H1 (cell line): ENCODE measurements around the gene GSPT1. TPM values are rescaled to one million over a fixed set of nuclear protein-coding genes. Genes with fewer than 3 reads are reported as not detected.

ENCODE experiments used
- CTCF ChIA-PET: fragments of 300-600 bp; sonication (Branson Sonifier 250); formaldehyde crosslinking; loops from one replicate; lab custom pipeline; 2021; ENCODE audit not compliant: partially characterized antibody; lab: Charles Lee
- POLR2A ChIA-PET: fragments of 300-600 bp; sonication (Branson Sonifier 250); formaldehyde crosslinking; loops from one replicate; lab custom pipeline; 2021; ENCODE audit warnings: inconsistent platforms; ENCODE audit not compliant: partially characterized antibody; lab: Charles Lee
- DNase-seq, 2 experiments: peaks; one replicate each; pipeline versions ENCODE4 v3.0.0 to v3.0.0-alpha.2; 2010 to 2022; ENCODE audit warnings: low spot score in 2 of 2, low read depth in 1 of 2, mixed read lengths in 1 of 2
- FAIRE-seq: peaks from 2 replicates; lab custom pipeline; 2011; peaks lifted over from hg19 to GRCh38; lab: Jason Lieb, UNC
- H2AFZ ChIP-seq: 2 replicates; pipeline ENCODE4 v1.8.1; 2012; ENCODE audit warnings: low read length, inconsistent platforms
- H2AK5ac ChIP-seq: 2 replicates; pipeline ENCODE4 v1.6.1; 2013; ENCODE audit warnings: low read depth, low read length
- H2BK120ac ChIP-seq: replicated peaks from 2 replicates; pipeline ENCODE3; 2013; ENCODE audit warnings: low read depth, low read length, inconsistent platforms
- H2BK12ac ChIP-seq: 2 replicates; pipeline ENCODE4 v1.6.1; 2013; ENCODE audit warnings: low read depth, low read length
- H2BK15ac ChIP-seq: 2 replicates; pipeline ENCODE4 v1.6.1; 2013; ENCODE audit warnings: low read length
- H2BK20ac ChIP-seq: 2 replicates; pipeline ENCODE4 v1.6.1; 2013; ENCODE audit warnings: low read length
- H2BK5ac ChIP-seq: 2 replicates; pipeline ENCODE4 v1.6.1; 2013; ENCODE audit warnings: low read depth, low read length
- H3K14ac ChIP-seq: 2 replicates; pipeline ENCODE4 v1.6.1; 2013; ENCODE audit warnings: inconsistent platforms; ENCODE audit not compliant: insufficient read length
- H3K18ac ChIP-seq: 2 replicates; pipeline ENCODE4 v1.6.1; 2013; ENCODE audit warnings: low read length; ENCODE audit errors: extremely low read depth
- H3K23ac ChIP-seq: 2 replicates; pipeline ENCODE4 v1.6.1; 2013; ENCODE audit warnings: inconsistent platforms; ENCODE audit not compliant: insufficient read length
- H3K23me2 ChIP-seq: 2 replicates; pipeline ENCODE4 v1.6.1; 2013; ENCODE audit warnings: low read depth, low read length
- H3K27ac ChIP-seq: 2 replicates; pipeline ENCODE4 v1.6.1; 2011; ENCODE audit warnings: low read depth, low read length, inconsistent platforms
- H3K27me3 ChIP-seq, 4 experiments: replicated peaks in 1 of 4; 1 replicate in 1 of 4; 2 replicates in 3 of 4; pipeline versions ENCODE4 v1.6.1 to v1.8.1; 2011 to 2013; ENCODE audit warnings: low read length in 3 of 4, mild to moderate bottlenecking in 3 of 4, inconsistent platforms in 2 of 4, mixed read lengths in 2 of 4, moderate library complexity in 1 of 4; ENCODE audit not compliant: control insufficient read depth in 3 of 4, insufficient read depth in 3 of 4; ENCODE audit errors: extremely low read depth in 1 of 4
- H3K36me3 ChIP-seq, 4 experiments: 2 replicates each; pipeline versions ENCODE4 v1.6.1 to v1.8.1; 2011 to 2013; ENCODE audit warnings: mild to moderate bottlenecking in 4 of 4, low read length in 3 of 4, moderate library complexity in 2 of 4, control low read depth in 1 of 4, inconsistent platforms in 1 of 4; ENCODE audit not compliant: insufficient read depth in 4 of 4, control insufficient read depth in 2 of 4
- H3K4ac ChIP-seq: replicated peaks from 2 replicates; pipeline ENCODE3; 2013; ENCODE audit warnings: low read length, low read depth, mixed read lengths, inconsistent platforms; ENCODE audit not compliant: insufficient read length
- H3K4me1 ChIP-seq, 4 experiments: replicated peaks in 1 of 4; 1 replicate in 1 of 4; 2 replicates in 3 of 4; pipeline versions ENCODE4 v1.6.1 to v1.8.1; 2011 to 2013; ENCODE audit warnings: low read length in 3 of 4, inconsistent platforms in 2 of 4, mixed read lengths in 1 of 4; ENCODE audit not compliant: insufficient read depth in 4 of 4, control insufficient read depth in 3 of 4
- H3K4me2 ChIP-seq, 2 experiments: 2 replicates each; pipeline versions ENCODE4 v1.6.1 to v1.8.1; 2011 to 2013; ENCODE audit warnings: low read depth in 2 of 2, low read length in 2 of 2, control low read depth in 1 of 2, inconsistent platforms in 1 of 2, mild to moderate bottlenecking in 1 of 2; ENCODE audit not compliant: insufficient read depth in 1 of 2
- H3K4me3 ChIP-seq, 4 experiments: fragments of 200-600, 300-600 bp in 1 of 4; sonication (generic), shearing (Covaris generic), sonication (Bioruptor Twin) in 1 of 4; 2 replicates each; pipeline versions ENCODE4 v1.5.1 to v1.8.1; 2011 to 2016; ENCODE audit warnings: low read length in 4 of 4, low read depth in 3 of 4, control low read depth in 2 of 4, inconsistent platforms in 2 of 4, mild to moderate bottlenecking in 2 of 4, mixed read lengths in 1 of 4, moderate library complexity in 1 of 4; ENCODE audit not compliant: insufficient read depth in 2 of 4; ENCODE audit errors: extremely low read depth in 1 of 4
- H3K56ac ChIP-seq: replicated peaks from 2 replicates; pipeline ENCODE3; 2013; ENCODE audit warnings: low read depth, mild to moderate bottlenecking, mixed read lengths, low read length, inconsistent platforms; ENCODE audit not compliant: insufficient read length
- H3K79me1 ChIP-seq: 2 replicates; pipeline ENCODE4 v1.6.1; 2013; ENCODE audit warnings: low read depth, low read length, control low read depth
- H3K79me2 ChIP-seq, 2 experiments: 2 replicates each; pipeline versions ENCODE4 v1.6.1 to v1.8.1; 2012 to 2013; ENCODE audit warnings: low read length in 2 of 2, mild to moderate bottlenecking in 2 of 2, inconsistent platforms in 1 of 2; ENCODE audit not compliant: insufficient read depth in 2 of 2, control insufficient read depth in 1 of 2
- H3K9ac ChIP-seq, 4 experiments: replicated peaks in 1 of 4; 1 replicate in 1 of 4; 2 replicates in 3 of 4; pipeline versions ENCODE4 v1.6.1 to v1.8.1; 2011 to 2013; ENCODE audit warnings: low read depth in 3 of 4, low read length in 3 of 4, control low read depth in 2 of 4, mild to moderate bottlenecking in 2 of 4, moderate library complexity in 2 of 4, inconsistent platforms in 1 of 4; ENCODE audit errors: extremely low read depth in 1 of 4
- H3K9me3 ChIP-seq, 2 experiments: 2 replicates each; pipeline versions ENCODE4 v1.6.1 to v1.8.1; 2012 to 2013; ENCODE audit warnings: mild to moderate bottlenecking in 2 of 2, moderate library complexity in 2 of 2, control low read depth in 1 of 2, inconsistent platforms in 1 of 2, low read depth in 1 of 2, low read length in 1 of 2, mixed read lengths in 1 of 2; ENCODE audit not compliant: insufficient read depth in 2 of 2
- H4K20me1 ChIP-seq, 2 experiments: replicated peaks in 1 of 2; 2 replicates each; pipeline versions ENCODE3 to v1.8.1; 2011 to 2013; ENCODE audit warnings: inconsistent platforms in 2 of 2, low read length in 2 of 2, mild to moderate bottlenecking in 1 of 2; ENCODE audit not compliant: insufficient read depth in 2 of 2, control insufficient read depth in 1 of 2
- H4K5ac ChIP-seq: 2 replicates; pipeline ENCODE4 v1.6.1; 2013; ENCODE audit warnings: low read length, low read depth, mixed read lengths, inconsistent platforms; ENCODE audit not compliant: insufficient read length
- H4K8ac ChIP-seq: 2 replicates; pipeline ENCODE4 v1.8.0; 2013; ENCODE audit warnings: mild to moderate bottlenecking, moderate library complexity, low read length, inconsistent platforms; ENCODE audit not compliant: insufficient read depth; ENCODE audit errors: extremely low read depth
- H4K91ac ChIP-seq: replicated peaks from 2 replicates; pipeline ENCODE3; 2013; ENCODE audit warnings: low read length, mixed read lengths, inconsistent platforms; ENCODE audit not compliant: insufficient read length
- CHD1 ChIP-seq: IDR thresholded peaks from 2 replicates; pipeline ENCODE4 v1.6.1; 2012; ENCODE audit warnings: low read depth, low read length, improper control_type of control experiment
- JUN ChIP-seq: IDR thresholded peaks from 2 replicates; pipeline ENCODE4 v1.6.1; 2011; ENCODE audit warnings: low read depth, mild to moderate bottlenecking, improper control_type of control experiment, low read length
- NANOG ChIP-seq: IDR thresholded peaks from 2 replicates; pipeline ENCODE4 v1.6.1; 2011; ENCODE audit warnings: low read length, low read depth, mild to moderate bottlenecking, inconsistent platforms; ENCODE audit not compliant: insufficient read depth, poor library complexity, severe bottlenecking
- POU5F1 ChIP-seq: IDR thresholded peaks from 2 replicates; pipeline ENCODE4 v1.6.1; 2011; ENCODE audit warnings: low read depth, mild to moderate bottlenecking, low read length, moderate library complexity
- SP2 ChIP-seq: IDR thresholded peaks from 2 replicates; pipeline ENCODE4 v1.6.1; 2012; ENCODE audit warnings: mild to moderate bottlenecking, low read length, inconsistent platforms
- TAF7 ChIP-seq: optimal IDR thresholded peaks from 2 replicates; pipeline ENCODE3; 2011; ENCODE audit warnings: low read depth, mild to moderate bottlenecking, inconsistent platforms, low read length, moderate library complexity, borderline replicate concordance
- WGBS, 2 experiments: shearing (Covaris generic) in 1 of 2; methylation state at CpG; one replicate each; pipeline versions ENCODE4 v1.1.6 to v1.1.7; 2013 to 2015; ENCODE audit warnings: low lambda C conversion rate in 2 of 2, mixed read lengths in 2 of 2, inconsistent platforms in 1 of 2, low coverage in 1 of 2, missing lambda C conversion rate in 1 of 2; ENCODE audit not compliant: insufficient replicate concordance in 2 of 2, insufficient coverage in 1 of 2, insufficient read length in 1 of 2; ENCODE audit errors: extremely low coverage in 1 of 2, missing lambda C conversion rate in 1 of 2; 5-methylcytosine and 5-hydroxymethylcytosine counted together
- polyA plus RNA-seq, 7 experiments: library from polyadenylated mRNA; depleted of rRNA in 3 of 7; stranded (reverse) in 5 of 7; unstranded in 2 of 7; fragments of >200 nt in 5 of 7; fragments of 200-250 nt in 2 of 7; gene quantifications; 1 replicate in 5 of 7; 2 replicates in 1 of 7; 4 replicates in 1 of 7; pipeline versions ENCODE4 v1.2.1 to v1.2.3, GENCODE V29; 2011 to 2013; ENCODE audit warnings: missing spikeins in 2 of 7, mixed read lengths in 2 of 7
- total RNA-seq: library from RNA; stranded (reverse); fragmentation: NEBNext Ultra II Directional; extraction: Animal tissue kit (Norgen Biotek cat#: 25700); gene quantifications from 2 replicates; pipeline ENCODE4 v1.2.1, GENCODE V29; 2021

GSPT1 gene
- total and polyA plus RNA-seq, 2 of the 8 experiments (the other 6 are each of a cell fraction or from before 2014, with no cell fraction given): 51.0 to 204 TPM

GRCh38 chr16:11880007-11880406 is 35.7 kb downstream of the GSPT1 start:
- H2AK5ac ChIP-seq: no peak overlapping the region
- no peak overlapping the region for H3K4me3 ChIP-seq
- H3K79me1 ChIP-seq: no peaks in the 10 kb centered on the region
- DNase-seq (no peak), FAIRE-seq (no peak)
- H3K9ac ChIP-seq: no peak overlapping the region
- H3K9me3 ChIP-seq: no peaks in the 10 kb centered on the region
- no peak overlapping the region for H2BK5ac ChIP-seq
- H2BK20ac ChIP-seq: no peak overlapping the region
- 92% methylated on average over 5 of the region's 5 CpGs; no CpG with 5 or more reads in 1 of the 2 experiments for WGBS, 2 experiments
- H2BK120ac ChIP-seq: no peak overlapping the region
- no peak overlapping the region for H2BK12ac ChIP-seq
- H3K4me2 ChIP-seq: no peak overlapping the region
- H3K56ac ChIP-seq: no peak overlapping the region
- H3K4me1 ChIP-seq: no peaks in the 10 kb centered on the region
- no peak overlapping the region for H2AFZ ChIP-seq
- H3K14ac ChIP-seq: no peak overlapping the region
- H4K91ac ChIP-seq: no peak overlapping the region
- ChIA-PET POLR2A (no interaction called here), CTCF (interaction anchor here (0.6 kb wide), 2 partner anchors 12 to 120 kb away, joined by 3 read pairs; no protein-coding TSS in a partner anchor)
- H3K23ac ChIP-seq: no peak overlapping the region
- H3K4ac ChIP-seq: no peak overlapping the region
- no peaks in the 10 kb centered on the region for H3K79me2 ChIP-seq
- H4K8ac ChIP-seq: no peak overlapping the region
- H3K27me3 ChIP-seq: no peaks in the 10 kb centered on the region
- no peaks in the 10 kb centered on the region for H4K20me1 ChIP-seq
- no peak overlapping the region for H2BK15ac ChIP-seq
- no peaks in the 10 kb centered on the region for H3K23me2 ChIP-seq
- peaks cover 11 to 77% (median 51%) of the 10 kb centered on the region in 4 experiments for H3K36me3 ChIP-seq
- no peak overlapping the region for H4K5ac ChIP-seq
- no peak overlapping the region for H3K18ac ChIP-seq
- no peak overlapping the region for H3K27ac ChIP-seq
- TF ChIP-seq POU5F1 (no peak), SP2 (no peak), CHD1 (no peak), TAF7 (no peak), JUN (no peak), NANOG (no peak)
